Measurements from ENCODE around the gene HMGB2. TPM values are rescaled to one million over a fixed set of nuclear protein-coding genes. Genes with fewer than 3 reads are reported as not detected.

Gene HMGB2
- polyA plus RNA-seq, 1 donor from 2014 or later, result 184 TPM

DNA sequence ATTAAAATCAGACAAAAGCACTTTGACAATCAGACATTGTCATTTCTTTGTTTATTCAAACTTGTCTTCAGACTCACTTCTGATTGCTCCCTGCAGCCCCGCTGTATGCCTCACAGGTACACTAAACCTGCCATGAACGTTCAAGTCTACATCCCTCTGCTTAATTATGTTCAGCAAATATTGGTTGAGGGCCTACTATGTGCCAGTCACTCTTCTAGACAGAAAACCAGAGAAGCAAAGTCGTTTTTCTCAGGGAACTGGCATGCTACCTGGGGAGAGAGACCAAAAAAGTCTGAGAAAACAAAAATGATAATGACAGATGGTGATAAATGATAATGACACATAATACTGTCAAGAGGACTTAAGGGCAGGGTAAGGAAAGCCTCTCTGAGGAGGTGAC lies 19.4 kb downstream of the HMGB2 start:
- no peaks in the 10 kb centered on the region for H3K9me2 ChIP-seq (ENCODE audit: insufficient read depth, low read length)
- H3K27ac ChIP-seq (ENCODE audit: low read length), result no peak overlapping the region
- H3K79me2 ChIP-seq (replicated peaks; ENCODE audit: insufficient read depth, low read length), result no peaks in the 10 kb centered on the region
- H3K9ac ChIP-seq (ENCODE audit: low read length), result no peak overlapping the region
- no peaks in the 10 kb centered on the region for H3K9me3 ChIP-seq (ENCODE audit: low read length)
- no peaks in the 10 kb centered on the region for H3K27me3 ChIP-seq (ENCODE audit: insufficient read depth, low read depth, low read length)
- H3F3A ChIP-seq (ENCODE audit: insufficient read depth, low read length, poor library complexity, severe bottlenecking), result no peaks in the 10 kb centered on the region
- no peaks in the 10 kb centered on the region for H3K36me3 ChIP-seq (ENCODE audit: insufficient read depth, low read length)
- H2AFZ ChIP-seq (ENCODE audit: low read depth, low read length), result no peak overlapping the region
- H3K4me3 ChIP-seq (ENCODE audit: low read length), result no peak overlapping the region
- no peak for TF ChIP-seq RAD21 (conservative IDR thresholded peaks at IDR 0.05)
- no peak for TF ChIP-seq POLR2AphosphoS5 (IDR thresholded peaks at IDR 0.05)
- no peak for TF ChIP-seq TAF1 (IDR thresholded peaks at IDR 0.05; ENCODE audit: low read depth)
- no peak for TF ChIP-seq SMC3 (conservative IDR thresholded peaks at IDR 0.05; ENCODE audit: poor library complexity)
- no peak for TF ChIP-seq REST (IDR thresholded peaks at IDR 0.05; ENCODE audit: borderline replicate concordance)
- TF ChIP-seq MXI1 (conservative IDR thresholded peaks at IDR 0.05; ENCODE audit: poor library complexity, severe bottlenecking), result no peak
- TF ChIP-seq, protein P1, sequence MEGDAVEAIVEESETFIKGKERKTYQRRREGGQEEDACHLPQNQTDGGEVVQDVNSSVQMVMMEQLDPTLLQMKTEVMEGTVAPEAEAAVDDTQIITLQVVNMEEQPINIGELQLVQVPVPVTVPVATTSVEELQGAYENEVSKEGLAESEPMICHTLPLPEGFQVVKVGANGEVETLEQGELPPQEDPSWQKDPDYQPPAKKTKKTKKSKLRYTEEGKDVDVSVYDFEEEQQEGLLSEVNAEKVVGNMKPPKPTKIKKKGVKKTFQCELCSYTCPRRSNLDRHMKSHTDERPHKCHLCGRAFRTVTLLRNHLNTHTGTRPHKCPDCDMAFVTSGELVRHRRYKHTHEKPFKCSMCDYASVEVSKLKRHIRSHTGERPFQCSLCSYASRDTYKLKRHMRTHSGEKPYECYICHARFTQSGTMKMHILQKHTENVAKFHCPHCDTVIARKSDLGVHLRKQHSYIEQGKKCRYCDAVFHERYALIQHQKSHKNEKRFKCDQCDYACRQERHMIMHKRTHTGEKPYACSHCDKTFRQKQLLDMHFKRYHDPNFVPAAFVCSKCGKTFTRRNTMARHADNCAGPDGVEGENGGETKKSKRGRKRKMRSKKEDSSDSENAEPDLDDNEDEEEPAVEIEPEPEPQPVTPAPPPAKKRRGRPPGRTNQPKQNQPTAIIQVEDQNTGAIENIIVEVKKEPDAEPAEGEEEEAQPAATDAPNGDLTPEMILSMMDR (IDR thresholded peaks at IDR 0.05; ENCODE audit: poor library complexity, severe bottlenecking), result no peak
- no peak for TF ChIP-seq EZH2 (IDR thresholded peaks at IDR 0.05; ENCODE audit: borderline replicate concordance, insufficient read depth, low read length, poor library complexity, severe bottlenecking)
- TF ChIP-seq EP300 (conservative IDR thresholded peaks at IDR 0.05; ENCODE audit: poor library complexity, severe bottlenecking), result no peak
- no peak overlapping the region for H3K4me2 ChIP-seq (ENCODE audit: low read length)
- no peaks in the 10 kb centered on the region for H4K20me1 ChIP-seq (ENCODE audit: insufficient read depth)

- no peak overlapping the region for H3K4me2 ChIP-seq (ENCODE audit: low read length)
- TF ChIP-seq MXI1 (conservative IDR thresholded peaks at IDR 0.05; ENCODE audit: poor library complexity, severe bottlenecking), result no peak
- TF ChIP-seq POLR2AphosphoS5 (IDR thresholded peaks at IDR 0.05), result no peak
- TF ChIP-seq TAF1 (IDR thresholded peaks at IDR 0.05; ENCODE audit: low read depth), result no peak
- no peak for TF ChIP-seq SMC3 (conservative IDR thresholded peaks at IDR 0.05; ENCODE audit: poor library complexity)
- TF ChIP-seq, protein P1 (IDR thresholded peaks at IDR 0.05; ENCODE audit: poor library complexity, severe bottlenecking), result no peak
- TF ChIP-seq REST (IDR thresholded peaks at IDR 0.05; ENCODE audit: borderline replicate concordance), result no peak
- TF ChIP-seq RAD21 (conservative IDR thresholded peaks at IDR 0.05), result no peak
- TF ChIP-seq EP300 (conservative IDR thresholded peaks at IDR 0.05; ENCODE audit: poor library complexity, severe bottlenecking), result no peak
- no peak for TF ChIP-seq EZH2 (IDR thresholded peaks at IDR 0.05; ENCODE audit: borderline replicate concordance, insufficient read depth, low read length, poor library complexity, severe bottlenecking)
- no peak overlapping the region for H3K4me3 ChIP-seq (ENCODE audit: low read length)
- no peak overlapping the region for H2AFZ ChIP-seq (ENCODE audit: low read depth, low read length)
- no peaks in the 10 kb centered on the region for H3K36me3 ChIP-seq (ENCODE audit: insufficient read depth, low read length)
- no peaks in the 10 kb centered on the region for H3K79me2 ChIP-seq (replicated peaks; ENCODE audit: insufficient read depth, low read length)
- H3K27ac ChIP-seq (ENCODE audit: low read length), result no peak overlapping the region
- no peaks in the 10 kb centered on the region for H3F3A ChIP-seq (ENCODE audit: insufficient read depth, low read length, poor library complexity, severe bottlenecking)
- no peaks in the 10 kb centered on the region for H4K20me1 ChIP-seq (ENCODE audit: insufficient read depth)
- no peak overlapping the region for H3K9ac ChIP-seq (ENCODE audit: low read length)
- H3K9me3 ChIP-seq (ENCODE audit: low read length), result no peaks in the 10 kb centered on the region
- no peaks in the 10 kb centered on the region for H3K27me3 ChIP-seq (ENCODE audit: insufficient read depth, low read depth, low read length)
- H3K9me2 ChIP-seq (ENCODE audit: insufficient read depth, low read length), result no peaks in the 10 kb centered on the region
These were observed 22.8 kb downstream of the HMGB2 start for GRCh38 chr4:173311368-173311767.
